ENCODE measurements around the gene SLC19A1. TPM values are rescaled to one million over a fixed set of nuclear protein-coding genes. Genes with fewer than 3 reads are reported as not detected.

The SLC19A1 gene
- total and polyA plus RNA-seq, 4 experiments from 2014 or later: 7.4 to 9.8 (median 8.2) TPM

DNA sequence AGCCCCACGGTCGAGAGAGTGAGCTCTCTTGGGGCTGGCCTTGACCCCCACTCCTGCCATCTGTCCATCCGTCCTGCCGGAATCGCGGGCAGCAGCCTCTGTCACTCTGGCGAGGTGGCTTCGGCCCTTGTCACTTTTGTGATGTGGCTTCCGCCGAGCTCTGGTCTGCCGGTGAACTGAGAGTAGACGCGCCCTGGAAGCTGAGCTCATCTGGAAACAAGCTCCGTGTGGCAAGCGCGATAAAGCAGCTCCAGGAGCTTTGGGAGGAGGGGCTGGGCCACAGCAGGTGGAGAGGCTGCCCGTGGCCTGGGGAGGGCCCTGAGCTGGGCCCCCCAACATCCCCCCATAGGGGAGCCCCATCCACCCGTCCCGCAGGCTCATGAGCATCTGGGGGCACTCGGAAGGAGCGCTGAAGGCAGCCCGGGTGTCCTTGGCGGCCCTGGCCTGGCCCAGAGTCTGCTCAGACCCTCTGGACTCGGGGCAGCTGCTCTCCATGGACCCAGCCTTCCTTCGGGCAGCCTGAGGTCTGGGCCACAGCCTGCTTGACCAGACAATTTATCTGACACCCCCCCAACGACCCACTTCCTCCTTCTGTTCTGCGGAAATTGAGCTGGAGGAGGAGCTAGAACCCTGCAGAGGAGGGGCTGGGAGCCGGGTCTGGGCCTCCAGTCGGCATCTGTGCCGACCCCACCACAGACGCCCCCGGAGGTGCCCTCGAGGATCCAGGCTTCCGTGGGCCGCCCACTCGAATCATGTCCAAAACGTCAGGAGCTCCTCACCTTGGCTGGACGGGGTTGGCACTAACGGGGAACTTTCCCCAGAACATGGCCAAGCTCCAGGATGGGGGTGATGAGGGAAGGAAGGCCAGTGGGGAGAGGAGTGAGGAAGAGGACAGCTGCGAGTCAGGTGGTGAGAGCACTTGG is 59.1 kb downstream of the SLC19A1 start:
- DNase-seq: peak in 4 of 5 donors; percentile 24 to 31 (median 28)

DNA sequence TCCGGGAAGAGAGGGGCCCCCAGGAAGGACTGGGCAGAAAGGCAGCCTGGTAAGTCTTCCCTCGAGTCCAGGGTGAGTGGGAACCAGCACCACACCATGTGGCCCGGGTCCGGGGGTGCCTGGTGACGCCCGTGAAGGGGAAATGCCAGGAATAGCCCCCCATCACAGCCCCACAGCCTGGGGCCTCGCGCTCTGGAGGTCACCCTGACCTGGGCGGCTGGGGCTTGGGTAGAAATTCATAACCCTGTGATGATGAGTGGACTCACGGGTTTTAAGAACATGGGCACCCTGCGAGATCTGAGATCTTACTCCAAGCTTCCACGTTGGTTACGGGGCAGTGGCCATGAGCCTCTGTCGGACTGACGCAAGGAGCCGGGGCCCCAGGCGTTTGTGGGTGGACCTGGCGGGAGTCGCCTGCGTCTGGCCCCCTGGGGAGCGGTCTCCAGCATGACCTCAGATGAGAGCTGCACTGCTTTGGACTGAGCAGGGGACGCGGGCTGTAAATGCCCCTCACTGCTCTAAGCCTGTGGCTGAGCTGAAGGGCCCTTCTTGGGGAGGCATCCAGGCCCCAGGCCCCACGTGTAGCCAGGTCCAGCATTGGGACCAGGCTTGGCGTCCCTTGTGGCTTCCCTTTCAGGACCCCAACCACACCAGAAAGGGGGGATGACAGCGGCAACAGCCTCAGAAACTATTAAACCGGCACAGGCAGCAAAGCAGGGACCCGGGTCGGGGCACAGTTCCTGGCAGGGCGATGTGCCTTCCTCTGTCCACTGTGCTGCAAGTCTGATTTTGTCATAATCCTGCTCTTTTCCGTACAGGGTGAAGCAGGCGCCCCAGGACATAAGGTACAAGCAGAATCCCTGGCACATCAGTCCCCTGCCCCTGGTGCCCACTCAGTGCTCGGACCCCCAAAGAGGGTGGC is 60.0 kb downstream of the SLC19A1 start:
- Mint-ChIP-seq H3K9me3 (peaks cover 0 to 2% (median 0%) of the 10 kb centered on the region in 8 donors), H3K27me3 (no peaks in the 10 kb centered on the region), H3K4me1 (peaks cover 23 to 35% (median 28%) of the 10 kb centered on the region in 4 donors), H3K27ac (peak overlapping the region; percentile 55 to 96 (median 92)), H3K36me3 (no peaks in the 10 kb centered on the region), H3K4me3 (peak overlapping the region in 7 of 8 donors; percentile 65 to 88 (median 73))
- Histone ChIP-seq H3K4me3 (ENCODE audit: low read length in 2 of 2) (no peak overlapping the region), H3K36me3 (ENCODE audit: insufficient read depth, low read length) (no peaks in the 10 kb centered on the region), H3K9me3 (ENCODE audit: control insufficient read depth in 1 of 2, low read length in 2 of 2) (no peaks in the 10 kb centered on the region), H3K27ac (ENCODE audit: low read depth, low read length) (peak overlapping the region; percentile 23), H3K27me3 (ENCODE audit: insufficient read depth, low read length) (no peaks in the 10 kb centered on the region), H3K4me1 (ENCODE audit: insufficient read depth, low read length) (peaks cover 35% of the 10 kb centered on the region)
- POLR2A ChIA-PET (ENCODE audit: partially characterized antibody): interaction anchor here (1.1 to 1.9 kb wide), 4 partner anchors 9 to 404 kb away, joined by 3 to 6 read pairs (median 6); no protein-coding TSS in a partner anchor
- intact Hi-C loops (cut with micrococcal nuclease): no loop called here
- no peak for DNase-seq
- CTCF ChIA-PET (ENCODE audit: partially characterized antibody): interaction anchor here (1.2 to 1.3 kb wide), 2 partner anchors 113 to 115 kb away, joined by 3 to 5 read pairs; no protein-coding TSS in a partner anchor

More for the DNA sequence above, 59.1 kb downstream of the SLC19A1 start:
- intact Hi-C loops (cut with micrococcal nuclease): no loop called here
- H3K27me3 ChIP-seq (ENCODE audit: insufficient read depth, low read length): no peaks in the 10 kb centered on the region
- H3K9me3 ChIP-seq (ENCODE audit: control insufficient read depth in 1 of 2, low read length in 2 of 2): no peaks in the 10 kb centered on the region
- Mint-ChIP-seq H3K27me3 (no peaks in the 10 kb centered on the region), H3K36me3 (no peaks in the 10 kb centered on the region), H3K4me1 (peaks cover 20 to 31% (median 25%) of the 10 kb centered on the region in 4 donors), H3K27ac (peak overlapping the region; percentile 55 to 96 (median 92)), H3K9me3 (peaks cover 0 to 2% (median 0%) of the 10 kb centered on the region in 8 donors), H3K4me3 (peak overlapping the region; percentile 59 to 88 (median 73))
- H3K36me3 ChIP-seq (ENCODE audit: insufficient read depth, low read length): no peaks in the 10 kb centered on the region
- H3K4me3 ChIP-seq (ENCODE audit: low read length in 2 of 2): no peak overlapping the region
- H3K27ac ChIP-seq (ENCODE audit: low read depth, low read length): peak overlapping the region; percentile 23
- CTCF ChIA-PET (ENCODE audit: partially characterized antibody): interaction anchor here (1.2 to 1.3 kb wide), 2 partner anchors 112 to 114 kb away, joined by 3 to 5 read pairs; no protein-coding TSS in a partner anchor
- POLR2A ChIA-PET (ENCODE audit: partially characterized antibody): interaction anchor here (0.6 to 1.9 kb wide), 5 partner anchors 9 to 403 kb away, joined by 3 to 6 read pairs (median 5); no protein-coding TSS in a partner anchor
- peaks cover 26% of the 10 kb centered on the region for H3K4me1 ChIP-seq (ENCODE audit: insufficient read depth, low read length)

DNA sequence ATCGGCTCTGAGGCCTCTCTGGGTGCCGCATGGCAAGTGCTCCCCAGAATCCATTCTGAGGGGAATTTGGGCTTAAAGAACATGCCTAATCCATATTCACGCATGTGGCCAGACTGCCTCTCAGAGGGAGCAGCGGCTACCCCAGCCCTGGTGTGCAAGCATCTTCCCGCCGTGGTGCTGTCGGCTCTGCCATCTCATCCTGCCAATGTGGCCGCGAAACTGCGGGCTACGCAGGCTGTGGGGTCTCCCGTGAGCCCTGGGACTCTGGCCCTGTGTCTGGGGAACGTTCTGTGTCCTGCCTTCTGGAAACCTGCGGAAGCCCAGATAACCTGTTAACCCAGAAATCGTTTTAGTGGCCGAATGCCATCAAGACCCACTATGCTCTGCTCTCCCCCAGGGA is 60.7 kb downstream of the SLC19A1 start:
- Histone ChIP-seq H3K4me1 (ENCODE audit: insufficient read depth, low read length) (peaks cover 38% of the 10 kb centered on the region), H3K36me3 (ENCODE audit: insufficient read depth, low read length) (no peaks in the 10 kb centered on the region), H3K4me3 (ENCODE audit: low read length in 2 of 2) (no peak overlapping the region), H3K9me3 (ENCODE audit: control insufficient read depth in 1 of 2, low read length in 2 of 2) (no peaks in the 10 kb centered on the region), H3K27me3 (ENCODE audit: insufficient read depth, low read length) (no peaks in the 10 kb centered on the region), H3K27ac (ENCODE audit: low read depth, low read length) (no peak overlapping the region)
- Mint-ChIP-seq H3K4me3 (no peak overlapping the region), H3K27ac (peak overlapping the region in 1 of 7 donors; percentile 47), H3K36me3 (no peaks in the 10 kb centered on the region), H3K4me1 (peaks cover 25 to 38% (median 31%) of the 10 kb centered on the region in 4 donors), H3K9me3 (peaks cover 0 to 4% (median 0%) of the 10 kb centered on the region in 8 donors), H3K27me3 (no peaks in the 10 kb centered on the region)
- ChIA-PET POLR2A (ENCODE audit: partially characterized antibody) (no interaction called here), CTCF (ENCODE audit: partially characterized antibody) (no interaction called here)
- no peak for DNase-seq
- intact Hi-C loops (cut with micrococcal nuclease): no loop called here

- Histone ChIP-seq H3K36me3 (ENCODE audit: insufficient read depth, low read length) (no peaks in the 10 kb centered on the region), H3K4me3 (ENCODE audit: low read length in 2 of 2) (no peak overlapping the region), H3K9me3 (ENCODE audit: control insufficient read depth in 1 of 2, low read length in 2 of 2) (no peaks in the 10 kb centered on the region), H3K27me3 (ENCODE audit: insufficient read depth, low read length) (no peaks in the 10 kb centered on the region), H3K4me1 (ENCODE audit: insufficient read depth, low read length) (peaks cover 38% of the 10 kb centered on the region), H3K27ac (ENCODE audit: low read depth, low read length) (no peak overlapping the region)
- no peaks in the 10 kb centered on the region for H3K27me3 Mint-ChIP-seq
- POLR2A ChIA-PET (ENCODE audit: partially characterized antibody): no interaction called here
- H3K36me3 Mint-ChIP-seq: no peaks in the 10 kb centered on the region
- CTCF ChIA-PET (ENCODE audit: partially characterized antibody): interaction anchor here (1.3 kb wide), 1 partner anchor 111 kb away, joined by 3 read pairs; no protein-coding TSS in a partner anchor
- peaks cover 28 to 41% (median 35%) of the 10 kb centered on the region in 4 donors for H3K4me1 Mint-ChIP-seq
- no peak for DNase-seq
- intact Hi-C loops (cut with micrococcal nuclease): no loop called here
- no peak overlapping the region for H3K4me3 Mint-ChIP-seq
- H3K27ac Mint-ChIP-seq: no peak overlapping the region
- peaks cover 0 to 5% (median 0%) of the 10 kb centered on the region in 8 donors for H3K9me3 Mint-ChIP-seq
Observed at GRCh38 chr21:45480701-45481500, 61.3 kb downstream of the SLC19A1 start.

DNA sequence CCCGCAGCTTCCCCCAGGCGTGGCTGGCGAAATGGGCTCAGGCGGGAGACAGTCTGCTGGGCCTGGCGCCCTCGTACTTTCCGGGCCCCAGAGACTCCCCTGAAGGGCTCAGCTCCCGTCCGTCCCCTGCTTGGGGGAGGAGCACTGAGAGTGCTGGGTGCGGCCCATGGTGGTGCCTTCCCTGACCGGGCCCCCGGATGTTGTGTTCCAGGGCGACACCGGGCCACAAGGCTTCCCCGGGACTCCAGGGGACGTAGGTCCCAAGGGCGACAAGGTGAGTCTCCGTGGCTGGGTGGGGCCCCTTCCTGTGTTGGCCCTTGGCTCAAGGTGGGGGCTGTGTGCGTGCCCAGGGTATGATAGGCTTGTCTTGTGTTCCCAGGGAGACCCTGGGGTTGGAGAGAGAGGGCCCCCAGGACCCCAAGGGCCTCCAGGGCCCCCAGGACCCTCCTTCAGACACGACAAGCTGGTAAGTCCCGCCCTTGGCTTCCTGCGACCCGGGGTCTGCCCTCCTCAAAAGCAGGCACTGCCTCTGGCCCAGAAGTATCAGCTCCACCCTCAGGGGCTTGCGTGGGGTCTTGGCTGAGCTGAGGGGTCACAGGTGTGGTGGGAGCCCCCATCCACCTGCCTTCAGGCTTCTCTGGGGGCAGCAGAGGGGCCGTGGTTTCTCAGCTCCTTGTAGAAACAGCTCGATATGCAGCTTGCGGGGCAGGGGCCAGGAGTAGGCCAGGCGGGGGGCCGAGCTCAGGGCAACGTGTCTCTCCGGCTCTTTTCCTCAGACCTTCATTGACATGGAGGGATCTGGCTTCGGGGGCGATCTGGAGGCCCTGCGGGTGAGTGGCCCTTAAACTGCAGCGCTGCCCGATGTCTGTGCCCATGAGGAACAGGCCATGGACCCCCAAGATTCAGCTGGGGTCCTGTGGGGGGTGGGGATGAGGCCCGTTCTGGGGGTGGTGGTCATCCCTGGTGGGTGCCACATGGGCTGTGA is 62.3 kb downstream of the SLC19A1 start:
- Mint-ChIP-seq H3K4me3 (peak overlapping the region in 6 of 8 donors; percentile 76 to 92 (median 87)), H3K36me3 (no peaks in the 10 kb centered on the region), H3K27ac (peak overlapping the region in 6 of 7 donors; percentile 93 to 99 (median 97)), H3K4me1 (peaks cover 28 to 41% (median 35%) of the 10 kb centered on the region in 4 donors), H3K27me3 (no peaks in the 10 kb centered on the region), H3K9me3 (peaks cover 0 to 5% (median 0%) of the 10 kb centered on the region in 8 donors)
- POLR2A ChIA-PET (ENCODE audit: partially characterized antibody): no interaction called here
- CTCF ChIA-PET (ENCODE audit: partially characterized antibody): interaction anchor here (1.3 kb wide), 1 partner anchor 112 kb away, joined by 3 read pairs; no protein-coding TSS in a partner anchor
- Histone ChIP-seq H3K4me3 (ENCODE audit: low read length in 2 of 2) (no peak overlapping the region), H3K9me3 (ENCODE audit: control insufficient read depth in 1 of 2, low read length in 2 of 2) (no peaks in the 10 kb centered on the region), H3K36me3 (ENCODE audit: insufficient read depth, low read length) (no peaks in the 10 kb centered on the region), H3K27me3 (ENCODE audit: insufficient read depth, low read length) (no peaks in the 10 kb centered on the region), H3K4me1 (ENCODE audit: insufficient read depth, low read length) (peaks cover 38% of the 10 kb centered on the region), H3K27ac (ENCODE audit: low read depth, low read length) (no peak overlapping the region)
- peak in 3 of 5 donors; percentile 16 to 26 (median 22) for DNase-seq
- intact Hi-C loops (cut with micrococcal nuclease): loop anchor here (10.0 kb wide), 1 partner anchor 445 kb away; no protein-coding TSS in a partner anchor
